Hippocampal formation (tissue), 2 donors: ENCODE results near the gene PSMD9.
"Not testable (repeated sequence)": the region's sequence is repeated elsewhere in the genome, so short reads cannot be mapped to it uniquely, and the experiment has no call there.

Experiments used
- DNase-seq, 2 donors: peaks; one replicate each; lab custom pipeline; 2025; lab: John Stamatoyannopoulos, UW

PSMD9 gene

GRCh38 chr12:121888478-121889273, at the start of gene PSMD9:
Gene PSMD9 (plus strand): TSS chr12:121888790. CDS start chr12:121888857, 67 bp downstream.
- DNase-seq: peak; percentile 92 to 95

- peak; percentile 58 to 93 for DNase-seq
Measured at GRCh38 chr12:121839106-121839992, 49.2 kb upstream of the PSMD9 start.

- DNase-seq: no peak
Measured at GRCh38 chr12:121839993-121840761, 48.4 kb upstream of the PSMD9 start.

- no peak for DNase-seq
Measured at GRCh38 chr12:121843236-121843982, 45.2 kb upstream of the PSMD9 start.

GRCh38 chr12:121845701-121846100, 42.9 kb upstream of the PSMD9 start:
- no peak for DNase-seq

- DNase-seq: no peak
Measured at GRCh38 chr12:121849211-121849610, 39.4 kb upstream of the PSMD9 start.

- DNase-seq: no peak
Measured at GRCh38 chr12:121849665-121850064, 38.9 kb upstream of the PSMD9 start.

GRCh38 chr12:121852392-121852791, 36.2 kb upstream of the PSMD9 start:
- DNase-seq: not testable (repeated sequence)

GRCh38 chr12:121857322-121858246, 31.0 kb upstream of the PSMD9 start:
- DNase-seq: no peak

- no peak for DNase-seq
Measured at GRCh38 chr12:121858318-121858661, 30.3 kb upstream of the PSMD9 start.

- no peak for DNase-seq
Measured at GRCh38 chr12:121858662-121859572, 29.7 kb upstream of the PSMD9 start, which contains the start of gene HPD. Gene HPD (minus strand): TSS chr12:121858859. CDS start chr12:121858823, 36 bp downstream.

- DNase-seq: no peak
Measured at GRCh38 chr12:121860257-121860656, 28.3 kb upstream of the PSMD9 start.

- DNase-seq: not testable (repeated sequence)
Measured at GRCh38 chr12:121860699-121861098, 27.9 kb upstream of the PSMD9 start.

GRCh38 chr12:121861636-121862254, 26.8 kb upstream of the PSMD9 start:
- no peak for DNase-seq

- no peak for DNase-seq
Measured at GRCh38 chr12:121866331-121866730, 22.3 kb upstream of the PSMD9 start.

GRCh38 chr12:121869229-121869628, 19.4 kb upstream of the PSMD9 start:
- DNase-seq: not testable (repeated sequence)

- no peak for DNase-seq
Measured at GRCh38 chr12:121871467-121871866, 17.1 kb upstream of the PSMD9 start.

- no peak for DNase-seq
Measured at GRCh38 chr12:121872546-121873215, 15.9 kb upstream of the PSMD9 start.
